WI38 (cell line): Measurements from ENCODE around the gene CRIM1.

ENCODE experiments used
- H3K4me3 ChIP-seq: 2 replicates; pipeline ENCODE4 v1.5.1; 2011; ENCODE audit warnings: low read depth, mild to moderate bottlenecking, control low read depth, low read length
- TF ChIP-seq, protein P1 (sequence below): IDR thresholded peaks from 2 replicates; pipeline ENCODE4 v1.5.1; 2012; ENCODE audit warnings: low read depth, mild to moderate bottlenecking, control low read depth, low read length

The CRIM1 gene

DNA sequence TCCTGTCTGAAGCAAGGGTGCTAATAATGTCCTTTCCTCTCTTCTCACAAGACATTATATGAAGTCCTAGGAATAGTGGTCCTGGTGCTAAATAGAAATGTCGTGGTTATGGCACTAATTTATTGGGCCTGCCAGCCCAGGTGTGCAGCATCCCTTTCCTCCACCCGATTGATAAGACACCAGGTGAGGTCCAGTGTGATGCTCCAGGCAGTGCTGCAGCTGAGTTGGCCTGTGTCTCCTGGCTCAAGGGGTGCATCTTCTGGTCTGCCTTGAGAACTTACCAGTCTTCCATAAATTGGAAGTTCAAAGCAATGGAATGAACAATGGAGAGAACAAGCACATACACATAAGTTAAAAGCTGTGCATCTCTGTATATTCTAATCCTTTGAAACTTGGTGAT, 26.9 kb downstream of the CRIM1 start:
- TF ChIP-seq, protein P1, sequence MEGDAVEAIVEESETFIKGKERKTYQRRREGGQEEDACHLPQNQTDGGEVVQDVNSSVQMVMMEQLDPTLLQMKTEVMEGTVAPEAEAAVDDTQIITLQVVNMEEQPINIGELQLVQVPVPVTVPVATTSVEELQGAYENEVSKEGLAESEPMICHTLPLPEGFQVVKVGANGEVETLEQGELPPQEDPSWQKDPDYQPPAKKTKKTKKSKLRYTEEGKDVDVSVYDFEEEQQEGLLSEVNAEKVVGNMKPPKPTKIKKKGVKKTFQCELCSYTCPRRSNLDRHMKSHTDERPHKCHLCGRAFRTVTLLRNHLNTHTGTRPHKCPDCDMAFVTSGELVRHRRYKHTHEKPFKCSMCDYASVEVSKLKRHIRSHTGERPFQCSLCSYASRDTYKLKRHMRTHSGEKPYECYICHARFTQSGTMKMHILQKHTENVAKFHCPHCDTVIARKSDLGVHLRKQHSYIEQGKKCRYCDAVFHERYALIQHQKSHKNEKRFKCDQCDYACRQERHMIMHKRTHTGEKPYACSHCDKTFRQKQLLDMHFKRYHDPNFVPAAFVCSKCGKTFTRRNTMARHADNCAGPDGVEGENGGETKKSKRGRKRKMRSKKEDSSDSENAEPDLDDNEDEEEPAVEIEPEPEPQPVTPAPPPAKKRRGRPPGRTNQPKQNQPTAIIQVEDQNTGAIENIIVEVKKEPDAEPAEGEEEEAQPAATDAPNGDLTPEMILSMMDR = no peak
- no peak overlapping the region for H3K4me3 ChIP-seq

DNA sequence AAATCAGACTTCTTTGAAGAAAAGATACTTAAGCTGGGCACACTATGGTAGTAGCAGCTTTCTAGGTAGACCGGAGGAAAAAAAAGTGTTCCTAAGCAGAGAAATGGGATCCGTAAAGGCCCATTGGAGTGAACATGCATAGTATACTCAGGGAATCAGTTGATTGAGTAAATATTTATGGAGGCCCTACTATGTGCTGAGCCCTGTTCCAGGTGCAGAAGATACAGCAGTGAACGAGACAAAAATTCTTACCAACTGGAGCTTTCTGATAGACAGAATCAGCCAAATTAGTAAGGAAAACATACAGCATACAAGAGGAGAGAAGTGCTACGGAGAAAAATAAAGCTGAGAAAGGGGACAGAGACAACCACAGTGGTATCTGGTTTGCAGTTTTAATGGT, 28.1 kb downstream of the CRIM1 start:
- TF ChIP-seq, protein P1 = no peak
- H3K4me3 ChIP-seq = no peak overlapping the region

DNA sequence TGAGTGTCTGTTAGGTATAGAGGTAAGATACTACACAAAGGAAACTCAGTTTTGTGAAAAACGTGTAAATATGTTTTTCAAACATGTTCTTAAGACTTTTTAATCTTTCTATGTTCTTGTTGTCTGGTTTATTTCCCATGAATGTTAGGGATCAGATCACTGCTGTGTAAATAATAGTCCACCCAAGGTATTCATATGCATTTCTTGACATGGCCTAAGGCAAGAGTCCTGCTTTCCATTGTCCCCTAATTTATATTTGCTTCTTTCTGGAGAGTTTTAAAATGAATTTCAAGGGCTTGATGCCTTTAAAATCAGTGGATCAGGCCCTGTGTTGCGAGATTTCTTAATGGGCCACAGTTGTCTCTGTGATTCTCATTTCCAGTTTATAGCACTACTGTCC, 28.9 kb downstream of the CRIM1 start:
- TF ChIP-seq, protein P1 = no peak
- no peak overlapping the region for H3K4me3 ChIP-seq

DNA sequence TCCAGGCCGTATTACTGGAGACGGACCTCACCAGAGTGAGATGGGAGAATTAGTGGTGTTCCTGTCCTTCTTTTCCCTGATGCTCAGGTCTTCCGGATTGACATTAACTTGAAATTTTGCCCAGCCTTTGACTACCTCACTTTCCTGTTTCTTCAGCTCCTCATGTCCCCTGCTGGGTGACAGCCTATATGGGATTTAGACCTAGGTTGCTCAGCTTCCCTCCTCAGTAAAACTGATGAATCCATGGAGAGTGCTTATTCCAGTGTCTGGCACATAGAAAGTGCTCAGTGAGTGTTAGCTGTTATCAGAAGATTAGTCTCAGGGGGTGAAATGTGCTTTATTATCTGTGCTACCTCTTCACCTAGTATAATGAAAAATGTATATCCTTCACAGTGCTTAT, 30.0 kb downstream of the CRIM1 start:
- H3K4me3 ChIP-seq = no peak overlapping the region
- TF ChIP-seq, protein P1 = no peak

DNA sequence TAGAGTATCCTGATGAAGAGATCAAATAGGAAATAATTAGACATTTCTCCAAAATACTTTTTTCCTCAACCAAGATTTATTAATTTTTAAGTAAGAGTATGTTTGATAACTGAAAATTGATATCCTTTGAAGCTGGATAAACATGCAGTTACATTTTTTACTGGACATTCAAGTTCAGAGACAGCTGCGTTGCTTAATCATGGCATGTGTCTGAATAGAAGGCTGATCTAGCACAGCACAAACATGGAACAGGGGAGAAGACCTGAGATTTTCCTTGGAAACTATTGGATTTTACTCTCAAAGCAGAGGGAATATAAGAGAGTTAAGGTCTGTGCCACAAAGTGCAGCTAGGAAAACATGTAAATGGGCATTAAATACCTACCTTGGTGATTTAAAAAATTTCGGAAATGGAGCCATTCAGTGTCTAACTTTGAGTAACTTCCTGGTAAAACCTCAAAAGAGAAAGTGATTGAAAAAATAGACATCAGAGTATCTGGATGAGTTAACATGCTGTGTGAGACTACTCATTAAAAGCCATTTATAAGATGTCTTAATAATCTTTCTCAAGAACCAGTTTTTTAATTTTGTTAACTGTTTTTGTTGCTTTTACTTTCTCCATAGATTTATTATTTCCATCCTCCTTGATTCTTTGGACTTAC, 31.8 kb downstream of the CRIM1 start:
- H3K4me3 ChIP-seq = no peak overlapping the region
- TF ChIP-seq, protein P1 = no peak

DNA sequence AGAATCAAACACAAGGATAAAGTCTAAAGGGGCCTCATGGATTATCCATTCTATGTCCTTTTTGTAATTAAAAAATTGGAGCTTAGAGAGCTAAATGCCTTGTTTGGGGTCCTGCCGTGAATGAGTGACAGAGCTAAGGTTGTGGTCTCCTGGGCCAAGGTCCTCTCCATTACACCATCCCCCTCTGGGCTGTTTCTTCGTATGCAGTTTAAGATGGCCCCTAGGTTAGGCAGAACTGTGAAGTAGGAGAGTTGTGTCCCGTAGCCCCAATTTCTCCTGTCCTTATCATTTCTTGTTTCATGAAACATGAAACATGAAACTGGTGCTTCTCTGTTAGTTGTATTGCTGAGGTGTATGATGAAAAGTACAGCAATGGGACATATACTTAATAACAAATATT, 32.9 kb downstream of the CRIM1 start:
- H3K4me3 ChIP-seq = no peak overlapping the region
- TF ChIP-seq, protein P1 = no peak

DNA sequence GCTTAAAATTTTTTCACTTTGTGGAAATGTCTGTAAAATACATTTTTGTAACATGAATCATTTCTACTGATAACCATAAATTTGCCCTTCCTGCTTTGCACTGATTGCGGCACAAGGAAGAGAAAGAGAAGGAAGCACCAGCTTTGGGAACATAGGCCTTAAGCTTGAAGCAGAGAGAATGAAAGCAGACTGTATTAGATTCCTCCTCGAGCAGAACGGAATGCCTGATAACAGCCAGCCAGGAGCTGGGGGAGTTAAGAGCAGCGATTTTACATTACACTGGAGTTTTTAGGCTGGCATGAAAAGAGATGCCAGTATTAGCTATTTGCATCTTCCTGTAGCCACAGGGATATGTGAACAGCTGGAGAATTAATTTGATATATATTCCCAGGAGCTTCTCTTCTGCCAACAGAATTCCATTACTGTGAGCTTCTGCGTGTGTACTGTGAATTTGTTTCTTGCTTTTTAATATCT, 33.5 kb downstream of the CRIM1 start:
- H3K4me3 ChIP-seq = no peak overlapping the region
- TF ChIP-seq, protein P1 = no peak
